Measurements from ENCODE around the gene VARS2. TPM values are rescaled to one million over a fixed set of nuclear protein-coding genes. Genes with fewer than 3 reads are reported as not detected.

Gene VARS2
- total RNA-seq, 4 donors from 2014 or later, result 9.7 to 16.5 (median 12.8) TPM

GRCh38 chr6:30889496-30889885, 24.5 kb upstream of the VARS2 start:
- peaks cover 0 to 56% of the 10 kb centered on the region in 2 donors for H3K36me3 ChIP-seq
- no peaks in the 10 kb centered on the region for H3K27me3 ChIP-seq
- no peak overlapping the region for H3K4me3 ChIP-seq
- H3K9me3 ChIP-seq, result no peaks in the 10 kb centered on the region
- ATAC-seq, result no peak
- H3K27ac ChIP-seq, result no peak overlapping the region
- peaks cover 0 to 50% (median 19%) of the 10 kb centered on the region in 3 donors for H3K4me1 ChIP-seq
- 68 to 75% methylated on average over 4 of the region's 4 CpGs for WGBS, 2 donors (ENCODE audit: low coverage in 1 of 2)
- TF ChIP-seq EP300 (IDR thresholded peaks at IDR 0.05) (no peak), POLR2AphosphoS5 (IDR thresholded peaks at IDR 0.05) (no peak), POLR2A (IDR thresholded peaks at IDR 0.05) (no peak)
- TF ChIP-seq, protein P1, sequence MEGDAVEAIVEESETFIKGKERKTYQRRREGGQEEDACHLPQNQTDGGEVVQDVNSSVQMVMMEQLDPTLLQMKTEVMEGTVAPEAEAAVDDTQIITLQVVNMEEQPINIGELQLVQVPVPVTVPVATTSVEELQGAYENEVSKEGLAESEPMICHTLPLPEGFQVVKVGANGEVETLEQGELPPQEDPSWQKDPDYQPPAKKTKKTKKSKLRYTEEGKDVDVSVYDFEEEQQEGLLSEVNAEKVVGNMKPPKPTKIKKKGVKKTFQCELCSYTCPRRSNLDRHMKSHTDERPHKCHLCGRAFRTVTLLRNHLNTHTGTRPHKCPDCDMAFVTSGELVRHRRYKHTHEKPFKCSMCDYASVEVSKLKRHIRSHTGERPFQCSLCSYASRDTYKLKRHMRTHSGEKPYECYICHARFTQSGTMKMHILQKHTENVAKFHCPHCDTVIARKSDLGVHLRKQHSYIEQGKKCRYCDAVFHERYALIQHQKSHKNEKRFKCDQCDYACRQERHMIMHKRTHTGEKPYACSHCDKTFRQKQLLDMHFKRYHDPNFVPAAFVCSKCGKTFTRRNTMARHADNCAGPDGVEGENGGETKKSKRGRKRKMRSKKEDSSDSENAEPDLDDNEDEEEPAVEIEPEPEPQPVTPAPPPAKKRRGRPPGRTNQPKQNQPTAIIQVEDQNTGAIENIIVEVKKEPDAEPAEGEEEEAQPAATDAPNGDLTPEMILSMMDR (IDR thresholded peaks at IDR 0.05), result no peak

DNA sequence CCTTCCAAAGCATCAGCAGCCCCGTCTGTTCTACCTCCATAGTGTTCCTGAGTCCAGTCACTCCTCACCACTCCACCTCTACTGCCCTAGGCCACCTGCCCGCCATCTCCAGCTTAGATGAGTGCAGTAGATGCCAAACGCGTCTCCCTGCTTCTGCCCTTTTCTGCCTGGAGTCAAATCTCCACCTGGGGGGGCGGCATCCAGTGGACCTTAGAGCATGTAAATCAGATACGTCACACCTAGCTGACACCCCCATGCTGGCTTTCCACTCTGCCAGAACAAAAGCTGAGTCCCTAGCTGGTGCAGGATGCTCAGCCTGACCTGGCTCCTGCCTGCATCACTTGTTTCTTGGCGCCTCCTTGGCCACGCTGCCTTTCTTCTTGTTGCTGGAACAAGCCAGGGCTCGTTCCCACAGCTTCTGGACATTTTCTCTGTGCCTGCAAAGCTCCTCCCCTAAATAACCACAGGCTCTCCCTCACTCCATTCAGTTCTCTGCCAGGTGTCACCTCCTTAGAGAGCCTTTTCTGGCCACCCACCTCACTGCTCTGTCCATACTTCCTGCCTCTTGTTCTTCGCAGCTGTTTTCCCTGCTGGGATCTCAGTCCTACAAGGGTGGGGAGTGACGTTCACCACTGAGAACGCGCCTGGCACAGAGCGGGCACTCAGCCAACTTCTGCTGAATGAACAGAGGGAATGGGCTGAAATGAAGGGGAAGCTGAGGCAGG, 24.0 kb upstream of the VARS2 start:
- no peaks in the 10 kb centered on the region for H3K9me3 ChIP-seq
- no peak for ATAC-seq
- TF ChIP-seq EP300 (IDR thresholded peaks at IDR 0.05) (no peak), POLR2AphosphoS5 (IDR thresholded peaks at IDR 0.05) (no peak), POLR2A (IDR thresholded peaks at IDR 0.05) (no peak)
- TF ChIP-seq, protein P1 (IDR thresholded peaks at IDR 0.05), result no peak
- peaks cover 0 to 44% (median 17%) of the 10 kb centered on the region in 3 donors for H3K4me1 ChIP-seq
- 79 to 84% methylated on average over 5 of the region's 14 CpGs for WGBS, 2 donors (ENCODE audit: low coverage in 1 of 2)
- H3K36me3 ChIP-seq, result peaks cover 0 to 62% of the 10 kb centered on the region in 2 donors
- H3K27me3 ChIP-seq, result no peaks in the 10 kb centered on the region
- no peak overlapping the region for H3K27ac ChIP-seq
- H3K4me3 ChIP-seq, result no peak overlapping the region

- Histone ChIP-seq H3K9me3 (no peaks in the 10 kb centered on the region), H3K27me3 (no peaks in the 10 kb centered on the region), H3K36me3 (peaks cover 0 to 70% of the 10 kb centered on the region in 2 donors), H3K4me1 (peaks cover 0 to 36% (median 9%) of the 10 kb centered on the region in 3 donors), H3K4me3 (no peak overlapping the region), H3K27ac (no peak overlapping the region)
- WGBS, 2 donors (ENCODE audit: low coverage in 1 of 2), result 100% methylated on average over 6 of the region's 12 CpGs; no CpG with 5 or more reads in 1 of the 2 donors
- TF ChIP-seq POLR2A (IDR thresholded peaks at IDR 0.05) (no peak), POLR2AphosphoS5 (IDR thresholded peaks at IDR 0.05) (no peak), EP300 (IDR thresholded peaks at IDR 0.05) (no peak)
- TF ChIP-seq, protein P1 (IDR thresholded peaks at IDR 0.05), result no peak
- no peak for ATAC-seq
Measured at GRCh38 chr6:30890646-30891449, 23.2 kb upstream of the VARS2 start.

- 50 to 100% methylated on average over 1 of the region's 4 CpGs for WGBS, 2 donors (ENCODE audit: low coverage in 1 of 2)
- H3K9me3 ChIP-seq, result no peaks in the 10 kb centered on the region
- H3K27me3 ChIP-seq, result no peaks in the 10 kb centered on the region
- peaks cover 0 to 31% (median 6%) of the 10 kb centered on the region in 3 donors for H3K4me1 ChIP-seq
- no peak overlapping the region for H3K27ac ChIP-seq
- H3K36me3 ChIP-seq, result peaks cover 0 to 75% of the 10 kb centered on the region in 2 donors
- H3K4me3 ChIP-seq, result no peak overlapping the region
- ATAC-seq, result no peak
- TF ChIP-seq POLR2A (IDR thresholded peaks at IDR 0.05), result no peak
- TF ChIP-seq POLR2AphosphoS5 (IDR thresholded peaks at IDR 0.05), result no peak
- no peak for TF ChIP-seq EP300 (IDR thresholded peaks at IDR 0.05)
- TF ChIP-seq, protein P1 (IDR thresholded peaks at IDR 0.05), result no peak
Measured at GRCh38 chr6:30891450-30891723, 22.7 kb upstream of the VARS2 start.

Measured in gastroesophageal sphincter (tissue), 4 donors.